A673 (cell line): Measurements from ENCODE around the gene NT5DC2.

Experiments
- EZH2 ChIP-seq: fragments of 200-600 bp; sonication (generic); IDR thresholded peaks from 2 replicates; pipeline ENCODE4 v1.6.1; 2017; ENCODE audit warnings: borderline replicate concordance, low read depth, mild to moderate bottlenecking, mixed read lengths, antibody characterized with exemption, low read length; ENCODE audit not compliant: poor library complexity, severe bottlenecking
- TF ChIP-seq, protein P1 (sequence below): fragments of 300-800, 200-600 bp; sonication (generic); conservative IDR thresholded peaks from 2 replicates; pipeline ENCODE4 v1.5.1; 2017; ENCODE audit warnings: low read depth, mild to moderate bottlenecking, antibody characterized with exemption, low read length, moderate library complexity, mixed read lengths

DNA sequence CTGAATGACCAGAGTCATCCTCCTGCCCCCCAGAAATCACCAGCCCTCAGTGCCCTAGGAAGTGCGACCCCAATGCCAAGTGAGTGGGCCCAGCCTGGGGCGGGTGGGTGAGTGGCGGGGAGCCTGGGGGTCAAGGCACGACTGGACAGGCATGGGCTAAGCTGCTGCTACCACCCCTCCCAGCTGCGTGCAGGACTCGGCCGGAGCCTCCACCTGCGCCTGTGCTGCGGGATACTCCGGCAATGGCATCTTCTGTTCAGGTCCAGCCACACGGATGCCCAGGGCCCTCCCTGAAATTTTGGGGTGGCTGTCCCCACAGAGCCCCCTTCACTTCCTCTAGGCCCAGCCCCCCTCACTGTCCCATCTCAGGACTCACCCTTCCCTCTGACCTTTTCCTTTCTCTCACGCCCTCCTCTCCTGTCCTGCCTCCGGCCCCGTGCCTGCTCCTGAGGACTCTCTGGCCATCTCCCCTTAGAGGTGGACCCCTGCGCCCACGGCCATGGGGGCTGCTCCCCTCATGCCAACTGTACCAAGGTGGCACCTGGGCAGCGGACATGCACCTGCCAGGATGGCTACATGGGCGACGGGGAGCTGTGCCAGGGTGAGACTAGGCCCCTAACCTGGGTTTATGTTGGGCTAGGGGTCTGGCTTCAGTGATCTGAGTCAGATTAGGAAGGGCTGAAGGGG is 17.0 kb downstream of the NT5DC2 start:
- TF ChIP-seq, protein P1, sequence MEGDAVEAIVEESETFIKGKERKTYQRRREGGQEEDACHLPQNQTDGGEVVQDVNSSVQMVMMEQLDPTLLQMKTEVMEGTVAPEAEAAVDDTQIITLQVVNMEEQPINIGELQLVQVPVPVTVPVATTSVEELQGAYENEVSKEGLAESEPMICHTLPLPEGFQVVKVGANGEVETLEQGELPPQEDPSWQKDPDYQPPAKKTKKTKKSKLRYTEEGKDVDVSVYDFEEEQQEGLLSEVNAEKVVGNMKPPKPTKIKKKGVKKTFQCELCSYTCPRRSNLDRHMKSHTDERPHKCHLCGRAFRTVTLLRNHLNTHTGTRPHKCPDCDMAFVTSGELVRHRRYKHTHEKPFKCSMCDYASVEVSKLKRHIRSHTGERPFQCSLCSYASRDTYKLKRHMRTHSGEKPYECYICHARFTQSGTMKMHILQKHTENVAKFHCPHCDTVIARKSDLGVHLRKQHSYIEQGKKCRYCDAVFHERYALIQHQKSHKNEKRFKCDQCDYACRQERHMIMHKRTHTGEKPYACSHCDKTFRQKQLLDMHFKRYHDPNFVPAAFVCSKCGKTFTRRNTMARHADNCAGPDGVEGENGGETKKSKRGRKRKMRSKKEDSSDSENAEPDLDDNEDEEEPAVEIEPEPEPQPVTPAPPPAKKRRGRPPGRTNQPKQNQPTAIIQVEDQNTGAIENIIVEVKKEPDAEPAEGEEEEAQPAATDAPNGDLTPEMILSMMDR, result no peak
- TF ChIP-seq EZH2, result no peak
